AG04450 (cell line): ENCODE results near the gene ZNF25. TPM values are rescaled to one million over a fixed set of nuclear protein-coding genes. Genes with fewer than 3 reads are reported as not detected.

Source experiments
- CTCF ChIA-PET: fragments of 300-600, 350-600 bp; formaldehyde crosslinking; extraction: SDS; loops from one replicate; lab custom pipeline; 2022; ENCODE audit warnings: antibody characterized with exemption, inconsistent platforms; lab: Charles Lee
- POLR2A ChIA-PET: fragments of 350-600 bp; formaldehyde crosslinking; extraction: SDS; loops from one replicate; lab custom pipeline; 2021; ENCODE audit warnings: antibody characterized with exemption, inconsistent platforms; lab: Yijun Ruan, JAX
- DNase-seq: peaks from one replicate; pipeline ENCODE4 v3.0.0-alpha.2; 2011; ENCODE audit warnings: low read depth, low spot score
- H3K27ac ChIP-seq: one replicate; pipeline ENCODE4 v1.5.1; 2012; ENCODE audit warnings: low read depth, low read length, control low read depth
- H3K27me3 ChIP-seq: one replicate; pipeline ENCODE4 v1.6.0; 2012; ENCODE audit warnings: low read length; ENCODE audit not compliant: control insufficient read depth, insufficient read depth
- H3K4me3 ChIP-seq: 2 replicates; pipeline ENCODE4 v1.5.1; 2011; ENCODE audit warnings: mild to moderate bottlenecking, low read depth, low read length, control low read depth
- H3K9me3 ChIP-seq: 2 replicates; pipeline ENCODE4 v1.5.1; 2012; ENCODE audit warnings: low read length; ENCODE audit not compliant: control insufficient read depth, insufficient read depth
- CTCF ChIP-seq: IDR thresholded peaks from 2 replicates; pipeline ENCODE4 v1.5.1; 2011; ENCODE audit warnings: low read depth, low read length, control low read depth, inconsistent platforms
- polyA plus RNA-seq: library from polyadenylated mRNA; depleted of rRNA; stranded (reverse); fragments of >200 nt; gene quantifications from 2 replicates; pipeline ENCODE4 v1.2.3, GENCODE V29; 2011

The ZNF25 gene
- polyA plus RNA-seq, 1 experiment: 10.9 TPM

GRCh38 chr10:37992083-37992482 lies 15.6 kb upstream of the ZNF25 start:
- Histone ChIP-seq H3K4me3 (no peak overlapping the region), H3K27me3 (peaks cover 2% of the 10 kb centered on the region), H3K27ac (no peak overlapping the region), H3K9me3 (no peaks in the 10 kb centered on the region)
- ChIA-PET POLR2A (no interaction called here), CTCF (interaction anchor here (0.7 to 2.4 kb wide), 2 partner anchors 15 to 374 kb away, joined by 3 to 7 read pairs; partner anchors contain the start of gene ZNF25)
- TF ChIP-seq CTCF: no peak
- no peak for DNase-seq

GRCh38 chr10:37991655-37992054 lies 15.2 kb upstream of the ZNF25 start:
- H3K27ac ChIP-seq: no peak overlapping the region
- H3K4me3 ChIP-seq: no peak overlapping the region
- DNase-seq: no peak
- POLR2A ChIA-PET: no interaction called here
- CTCF ChIA-PET: interaction anchor here (2.4 kb wide), 1 partner anchor 374 kb away, joined by 7 read pairs; no protein-coding TSS in a partner anchor
- no peaks in the 10 kb centered on the region for H3K9me3 ChIP-seq
- peaks cover 2% of the 10 kb centered on the region for H3K27me3 ChIP-seq
- TF ChIP-seq CTCF: no peak

- ChIA-PET CTCF (interaction anchor here (0.6 to 3.9 kb wide), 53 partner anchors 9 to 1249 kb away, joined by 3 to 53 read pairs (median 5); partner anchors contain the start of genes ZNF248, ZNF33A and ZNF37A), POLR2A (interaction anchor here (0.6 to 1.0 kb wide), 4 partner anchors 120 to 426 kb away, joined by 3 to 7 read pairs (median 4); no protein-coding TSS in a partner anchor)
- peak overlapping the region; percentile 63 for H3K4me3 ChIP-seq
- no peak for TF ChIP-seq CTCF
- no peak for DNase-seq
- no peaks in the 10 kb centered on the region for H3K9me3 ChIP-seq
- H3K27me3 ChIP-seq: no peaks in the 10 kb centered on the region
- H3K27ac ChIP-seq: no peak overlapping the region
These were observed 395 bp upstream of the ZNF25 start for GRCh38 chr10:37976880-37977203.

- CTCF ChIA-PET: interaction anchor here (0.7 to 2.5 kb wide), 5 partner anchors 35 to 390 kb away, joined by 3 to 19 read pairs (median 5); partner anchors contain the start of gene ZNF33A
- peak overlapping the region; percentile 83 for H3K4me3 ChIP-seq
- no peaks in the 10 kb centered on the region for H3K27me3 ChIP-seq
- no peak for TF ChIP-seq CTCF
- POLR2A ChIA-PET: interaction anchor here (0.7 to 0.9 kb wide), 2 partner anchors 12 to 35 kb away, joined by 3 to 5 read pairs; partner anchors contain the start of gene ZNF33A
- no peaks in the 10 kb centered on the region for H3K9me3 ChIP-seq
- no peak overlapping the region for H3K27ac ChIP-seq
- DNase-seq: no peak
These were observed 951 bp downstream of the ZNF25 start for GRCh38 chr10:37975401-37975991.

GRCh38 chr10:37972396-37972795 lies 4.1 kb downstream of the ZNF25 start:
- CTCF ChIA-PET: no interaction called here
- TF ChIP-seq CTCF: no peak
- no peaks in the 10 kb centered on the region for H3K27me3 ChIP-seq
- no peak overlapping the region for H3K4me3 ChIP-seq
- no peak overlapping the region for H3K27ac ChIP-seq
- no peaks in the 10 kb centered on the region for H3K9me3 ChIP-seq
- POLR2A ChIA-PET: no interaction called here
- DNase-seq: no peak
